ENCODE measurements around the gene BCKDK.

Gene BCKDK

GRCh38 chr16:31108035-31108793, at the start of gene BCKDK:
Gene BCKDK, plus strand, starts transcription at chr16:31108386. Its CDS starts 838 bp downstream, at chr16:31109224.
- peak; percentile 13 to 63 (median 63) for DNase-seq

DNA sequence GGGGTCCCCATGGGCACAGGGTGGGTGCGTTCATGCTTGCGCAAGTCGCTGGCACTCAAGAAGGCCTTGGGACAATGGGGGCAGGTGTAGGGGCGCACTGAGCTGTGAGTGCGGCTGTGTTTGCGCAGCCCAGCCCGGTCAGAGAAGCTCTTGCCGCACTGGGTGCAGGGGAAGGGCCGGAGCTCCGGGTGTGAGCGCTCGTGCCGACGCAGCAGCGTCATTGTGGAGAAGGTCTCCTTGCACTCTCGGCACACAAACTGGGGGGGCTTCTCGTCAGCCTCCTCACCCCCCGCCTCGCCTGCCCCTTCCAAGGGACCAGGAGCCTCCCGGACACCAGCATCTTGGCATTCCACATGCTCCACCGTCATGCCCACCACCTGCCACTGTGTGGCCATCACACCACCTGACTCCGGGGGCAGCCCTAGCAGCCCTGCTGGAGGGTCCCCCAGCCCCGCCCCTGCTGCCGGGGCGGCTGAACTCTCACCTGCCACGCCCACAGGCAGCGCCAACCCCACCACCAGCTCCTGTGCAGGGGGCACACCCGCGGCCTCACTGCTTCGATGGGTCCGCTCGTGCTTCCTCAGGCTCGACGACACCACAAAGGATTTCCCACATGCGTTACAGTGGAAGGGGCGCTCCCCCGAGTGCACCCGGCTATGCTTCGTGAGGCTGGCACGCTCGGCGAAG, 46.9 kb upstream of the BCKDK start:
- no peak for DNase-seq

DNA sequence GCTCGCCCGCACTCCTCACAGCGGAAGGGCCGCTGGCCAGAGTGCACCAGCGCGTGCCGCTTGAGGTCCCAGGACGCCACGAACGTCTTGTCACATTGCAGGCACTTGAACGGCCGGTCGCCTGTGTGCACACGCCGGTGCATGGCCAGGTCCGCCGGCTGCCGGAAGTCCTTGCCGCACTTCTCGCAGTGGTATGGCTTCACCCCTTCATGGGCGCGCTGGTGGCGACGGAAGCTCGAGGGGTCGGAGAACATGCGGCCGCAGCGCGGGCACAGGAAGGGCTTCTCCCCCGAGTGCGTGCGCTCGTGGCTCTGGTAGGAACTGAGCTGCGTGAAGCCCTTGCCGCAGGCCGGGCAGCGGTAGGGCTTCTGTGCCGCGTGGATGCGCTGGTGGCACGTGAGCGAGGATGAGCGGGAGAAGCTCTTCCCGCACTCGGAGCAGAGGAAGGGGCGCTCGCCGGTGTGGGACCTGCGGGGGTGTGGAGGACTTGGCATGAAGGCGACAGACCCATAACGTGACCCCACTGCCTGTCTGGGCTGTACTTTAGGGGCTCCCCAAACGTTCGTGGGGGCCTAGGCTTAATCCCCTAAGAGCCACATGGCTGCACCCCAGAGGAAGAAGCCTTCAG, 46.3 kb upstream of the BCKDK start:
- DNase-seq = no peak

GRCh38 chr16:31063495-31063842, 44.7 kb upstream of the BCKDK start:
- DNase-seq = no peak

GRCh38 chr16:31063843-31064611, 44.2 kb upstream of the BCKDK start:
- no peak for DNase-seq

DNA sequence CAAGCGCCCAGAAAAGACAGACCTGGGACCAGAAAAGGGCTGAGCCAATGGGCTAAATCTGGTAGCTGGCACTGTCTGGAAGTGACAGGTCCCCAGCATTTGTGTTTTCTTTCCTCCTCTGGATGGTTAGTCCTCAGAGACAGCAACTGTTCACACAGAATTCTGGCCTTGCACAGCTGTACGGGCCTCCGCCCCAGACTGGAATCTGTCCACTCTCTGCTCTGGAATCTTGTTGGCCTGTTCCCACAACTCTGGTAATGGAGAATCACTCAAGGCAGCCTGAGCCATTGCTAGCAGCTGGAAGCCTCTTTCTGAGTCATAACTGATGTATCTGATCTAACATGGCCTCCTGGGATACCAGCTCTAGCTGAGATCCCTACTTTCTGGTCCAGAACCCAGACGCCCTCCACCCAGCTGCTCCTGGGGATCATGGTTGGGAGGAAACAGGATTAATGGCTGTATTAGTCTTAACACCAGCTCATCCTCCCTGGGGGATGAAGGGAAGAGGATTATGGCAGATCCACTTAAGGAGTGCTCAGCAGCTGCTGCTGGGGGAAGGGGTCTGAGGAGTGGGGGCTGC, 43.2 kb upstream of the BCKDK start:
- no peak for DNase-seq

DNA sequence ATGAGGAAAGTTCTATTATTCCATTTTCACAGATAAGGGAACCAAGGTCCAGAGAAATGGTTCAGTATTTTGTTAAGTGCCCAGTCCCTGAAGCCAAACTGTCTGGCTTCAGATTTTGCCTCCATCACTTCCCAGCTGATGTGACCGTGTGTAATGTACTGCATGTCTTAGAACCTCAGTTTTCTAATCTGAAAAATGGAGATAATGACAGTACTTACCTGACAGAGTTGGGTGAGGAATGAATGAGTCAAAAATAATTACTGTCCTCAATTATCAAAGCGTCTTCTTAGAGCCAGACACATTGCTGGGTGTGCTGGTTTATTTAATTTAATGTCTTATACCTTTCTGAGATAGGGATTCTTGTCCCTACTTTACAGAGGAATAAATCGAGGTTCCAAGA, 40.8 kb upstream of the BCKDK start:
- DNase-seq = no peak

- peak in 1 of 3 experiments; percentile 16 for DNase-seq
Observed at GRCh38 chr16:31071861-31072260, 36.3 kb upstream of the BCKDK start.

- DNase-seq = peak in 2 of 3 experiments; percentile 59 to 65
Observed at GRCh38 chr16:31072540-31073141, 35.5 kb upstream of the BCKDK start.

DNA sequence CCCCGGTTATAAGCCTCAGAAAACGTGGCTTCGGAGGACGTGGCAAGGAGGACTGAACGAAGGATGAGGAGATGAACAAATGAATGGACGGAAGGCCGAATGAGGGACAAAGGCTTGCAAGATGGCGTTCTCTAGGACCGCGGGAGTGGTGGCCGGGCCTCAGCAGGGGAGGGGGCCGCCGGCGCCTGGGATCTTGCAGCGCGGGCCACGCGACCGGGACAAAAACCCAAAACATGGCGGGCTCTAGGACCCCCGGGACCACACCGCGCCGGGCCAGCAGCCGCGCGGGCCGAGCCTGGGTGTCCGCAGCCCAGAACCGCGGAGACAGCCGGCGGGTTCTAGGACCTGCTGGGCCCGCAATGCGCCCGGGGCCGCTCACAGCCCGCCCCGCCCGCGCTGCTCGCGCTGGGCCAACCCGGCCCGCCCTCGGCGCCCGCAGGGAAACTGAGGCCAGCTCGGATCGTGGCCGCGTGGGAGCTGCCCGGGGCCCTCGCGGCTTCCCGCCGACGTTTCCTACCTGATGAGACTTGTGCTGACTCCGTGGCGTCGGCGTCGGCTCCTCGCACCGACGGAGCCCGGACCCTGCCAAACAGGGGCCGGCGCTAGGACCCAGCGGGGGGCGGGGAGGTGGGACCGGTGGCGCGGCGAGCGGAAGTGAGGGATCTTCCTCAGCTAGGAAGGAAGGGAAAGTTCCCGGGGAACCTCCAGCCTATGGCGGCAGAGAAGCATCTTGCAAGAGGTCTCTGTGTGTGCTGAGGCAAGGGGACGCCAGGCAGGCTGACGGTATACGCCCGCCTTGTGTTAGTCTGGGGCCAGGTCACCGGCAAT, 34.8 kb upstream of the BCKDK start:
- DNase-seq = peak; percentile 70 to 93 (median 92)

DNA sequence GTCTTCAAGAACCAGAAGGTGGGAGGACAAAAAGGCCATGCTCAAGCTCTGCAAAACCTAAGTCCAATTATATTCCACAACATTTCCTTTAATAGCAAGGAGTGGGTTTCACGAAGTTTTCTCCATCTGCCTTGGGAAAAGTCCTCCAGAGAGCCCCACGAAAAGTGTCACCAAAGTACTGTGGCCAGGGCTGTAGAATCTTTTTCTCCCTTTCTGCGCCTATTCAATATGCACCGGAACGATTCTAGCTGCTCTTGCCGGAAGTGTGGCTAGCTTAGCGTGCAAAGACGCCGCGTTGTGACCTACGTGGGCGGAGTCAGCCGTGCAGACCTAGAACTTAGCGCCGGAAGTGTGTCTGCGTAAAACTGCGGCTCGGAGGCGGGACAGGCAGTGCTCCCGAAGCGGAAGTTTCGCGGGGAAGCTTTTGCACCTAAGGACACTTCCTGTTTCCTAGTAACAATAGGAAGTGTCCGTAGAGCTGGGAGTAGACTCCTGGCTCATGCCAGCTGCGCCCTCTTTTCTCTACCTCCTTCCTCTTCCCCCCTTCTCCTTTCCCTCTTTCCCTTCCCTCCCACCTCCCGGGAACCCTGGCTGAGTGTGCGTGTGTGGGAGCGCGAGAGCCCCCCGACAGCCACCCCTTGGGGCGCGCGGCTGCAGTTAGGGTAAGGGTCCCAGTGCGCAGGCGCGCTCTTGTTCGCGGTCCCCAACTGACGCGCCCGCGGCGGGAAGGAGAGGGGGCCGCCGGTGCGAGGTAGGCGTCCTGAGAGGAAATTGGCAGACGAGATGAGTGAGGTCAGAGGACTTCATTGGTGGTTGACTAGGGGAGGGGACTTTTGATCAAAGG, 34.0 kb upstream of the BCKDK start, which contains the start of the genes ZNF646 and ZNF668:
Gene ZNF646, plus strand, starts transcription at position 453 of the 844 bp plus-strand sequence. CDS start 1,903 bp downstream, outside the sequence.
Gene ZNF668, minus strand, starts transcription at position 271 of the 844 bp plus-strand sequence. CDS start 9,781 bp downstream, outside the sequence.
- peak; percentile 94 to 99 (median 96) for DNase-seq

DNA sequence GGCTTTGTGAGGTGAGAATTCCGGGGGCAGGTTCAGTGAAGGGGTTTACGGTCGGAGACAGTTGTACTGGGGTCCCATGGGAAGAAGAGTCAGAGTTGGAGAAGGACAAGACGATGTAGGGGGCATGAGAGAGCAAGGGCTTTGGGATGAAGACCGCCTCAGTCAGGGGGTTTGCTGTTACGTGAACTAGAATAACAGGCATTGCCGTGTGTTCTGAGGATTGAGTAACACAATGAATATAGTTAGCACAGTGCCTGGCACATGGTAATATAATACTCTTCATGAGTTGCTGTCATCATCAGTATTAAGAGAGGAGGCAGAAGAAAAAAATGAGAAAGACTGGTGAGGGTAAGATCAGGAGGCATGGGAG, 33.4 kb upstream of the BCKDK start:
- DNase-seq = no peak

GRCh38 chr16:31076319-31076718, 31.9 kb upstream of the BCKDK start:
- no peak for DNase-seq

GRCh38 chr16:31077024-31077423, 31.2 kb upstream of the BCKDK start:
- no peak for DNase-seq

GRCh38 chr16:31077592-31078396, 30.4 kb upstream of the BCKDK start:
- no peak for DNase-seq

- DNase-seq = no peak
Observed at GRCh38 chr16:31078597-31079341, 29.4 kb upstream of the BCKDK start.

DNA sequence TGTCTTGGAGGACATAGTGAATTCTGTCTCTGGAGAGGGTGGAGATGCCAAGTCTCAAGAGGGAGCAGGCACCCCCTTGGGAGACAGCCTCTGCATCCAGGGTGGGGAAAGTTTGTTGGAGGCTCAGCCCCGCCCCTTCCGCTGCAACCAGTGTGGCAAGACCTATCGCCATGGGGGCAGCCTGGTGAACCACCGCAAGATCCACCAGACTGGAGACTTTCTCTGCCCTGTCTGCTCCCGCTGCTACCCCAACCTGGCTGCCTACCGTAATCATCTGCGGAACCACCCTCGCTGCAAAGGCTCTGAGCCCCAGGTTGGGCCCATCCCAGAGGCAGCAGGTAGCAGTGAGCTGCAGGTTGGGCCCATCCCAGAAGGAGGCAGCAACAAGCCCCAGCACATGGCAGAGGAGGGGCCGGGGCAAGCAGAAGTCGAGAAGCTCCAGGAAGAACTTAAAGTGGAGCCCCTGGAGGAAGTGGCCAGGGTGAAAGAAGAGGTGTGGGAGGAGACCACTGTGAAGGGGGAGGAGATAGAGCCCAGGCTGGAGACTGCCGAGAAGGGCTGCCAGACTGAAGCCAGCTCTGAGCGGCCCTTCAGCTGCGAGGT, 28.7 kb upstream of the BCKDK start:
- DNase-seq = no peak

DNA sequence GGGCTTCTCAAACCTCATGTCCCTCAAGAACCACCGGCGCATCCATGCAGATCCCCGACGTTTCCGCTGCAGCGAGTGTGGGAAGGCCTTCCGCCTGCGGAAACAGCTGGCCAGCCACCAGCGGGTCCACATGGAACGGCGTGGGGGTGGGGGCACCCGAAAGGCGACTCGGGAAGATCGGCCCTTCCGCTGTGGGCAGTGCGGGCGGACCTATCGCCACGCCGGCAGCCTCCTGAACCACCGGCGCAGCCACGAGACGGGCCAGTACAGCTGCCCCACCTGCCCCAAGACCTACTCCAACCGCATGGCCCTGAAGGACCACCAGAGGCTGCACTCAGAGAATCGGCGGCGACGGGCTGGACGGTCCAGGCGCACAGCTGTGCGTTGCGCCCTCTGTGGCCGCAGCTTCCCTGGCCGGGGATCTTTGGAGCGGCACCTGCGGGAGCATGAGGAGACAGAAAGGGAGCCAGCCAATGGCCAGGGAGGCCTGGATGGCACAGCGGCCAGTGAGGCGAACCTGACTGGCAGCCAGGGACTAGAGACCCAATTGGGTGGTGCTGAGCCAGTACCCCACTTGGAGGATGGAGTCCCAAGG, 28.1 kb upstream of the BCKDK start:
- DNase-seq = no peak

All from NCI-H1417 (cell line).